Neural crest cell (in vitro differentiated cells): ENCODE measurements around the gene PCNX3. TPM values are rescaled to one million over a fixed set of nuclear protein-coding genes. Genes with fewer than 3 reads are reported as not detected.
A peak's percentile ranks its signal among the peaks of the same experiment; 100 is the strongest.

Source experiments
- DNase-seq: peaks from one replicate; pipeline ENCODE4 v3.0.0; 2021; ENCODE audit warnings: low read depth, mixed read lengths, low spot score
- H3K27ac Mint-ChIP-seq: one replicate; pipeline ENCODE4 v1.8.0; 2021; ENCODE audit warnings: mild to moderate bottlenecking, mixed read lengths; ENCODE audit not compliant: unreplicated experiment
- H3K27me3 Mint-ChIP-seq: 2 replicates; pipeline ENCODE4 v1.8.0; 2021; ENCODE audit warnings: low read depth, mild to moderate bottlenecking, mixed read lengths
- H3K36me3 Mint-ChIP-seq: 2 replicates; pipeline ENCODE4 v1.8.0; 2021; ENCODE audit warnings: low read depth, mild to moderate bottlenecking, mixed read lengths
- H3K4me1 Mint-ChIP-seq: 2 replicates; pipeline ENCODE4 v1.8.0; 2021; ENCODE audit warnings: mixed read lengths
- H3K4me3 Mint-ChIP-seq: one replicate; pipeline ENCODE4 v1.8.0; 2021; ENCODE audit warnings: mild to moderate bottlenecking, mixed read lengths
- H3K9me3 Mint-ChIP-seq: 2 replicates; pipeline ENCODE4 v1.8.0; 2021; ENCODE audit warnings: mixed read lengths
- CTCF ChIP-seq: fragments of 200-600 bp; sonication (generic); conservative IDR thresholded peaks from 2 replicates; pipeline ENCODE4 v1.5.0; 2021; ENCODE audit warnings: antibody characterized with exemption, mild to moderate bottlenecking
- long read RNA-seq: library from polyadenylated mRNA; unstranded; transcript quantifications from one replicate; pipeline ENCODE4 v2.0.0, GENCODE V29; 2020
- total RNA-seq: library from RNA; stranded (reverse); gene quantifications from 2 replicates; pipeline ENCODE4 v1.2.1, GENCODE V29; 2021

The PCNX3 gene
- total RNA-seq: 58.2 and 58.9 TPM in 2 replicates
- long read RNA-seq, partial matches to known transcripts: 2 of 2 reads
- long read RNA-seq, other reads (novel, unspliced or antisense): 0 of 2 reads

GRCh38 chr11:65615229-65615949 lies at the start of gene PCNX3:
PCNX3 (plus strand) TSS chr11:65615776; CDS start chr11:65616312, 536 bp downstream.
- Mint-ChIP-seq H3K9me3 (no peaks in the 10 kb centered on the region), H3K4me1 (peaks cover 38% of the 10 kb centered on the region), H3K36me3 (peaks cover 3% of the 10 kb centered on the region), H3K27ac (peak within 1 kb of the TSS; percentile 95), H3K4me3 (peak within 1 kb of the TSS; percentile 95), H3K27me3 (no peaks in the 10 kb centered on the region)
- DNase-seq: peak; percentile 100
- TF ChIP-seq CTCF: no peak

GRCh38 chr11:65569164-65569972 lies 46.2 kb upstream of the PCNX3 start:
- Mint-ChIP-seq H3K27me3 (peaks cover 6% of the 10 kb centered on the region), H3K4me3 (peak overlapping the region; percentile 100), H3K9me3 (no peaks in the 10 kb centered on the region), H3K27ac (peak overlapping the region; percentile 98), H3K4me1 (peaks cover 53% of the 10 kb centered on the region), H3K36me3 (peaks cover 2% of the 10 kb centered on the region)
- no peak for TF ChIP-seq CTCF
- DNase-seq: no peak

- peak within 1 kb of the TSS; percentile 100 for H3K4me3 Mint-ChIP-seq
- TF ChIP-seq CTCF: peak; percentile 67
- H3K36me3 Mint-ChIP-seq: peaks cover 7% of the 10 kb centered on the region
- peaks cover 60% of the 10 kb centered on the region for H3K4me1 Mint-ChIP-seq
- peaks cover 13% of the 10 kb centered on the region for H3K27me3 Mint-ChIP-seq
- peak; percentile 94 for DNase-seq
- peak within 1 kb of the TSS; percentile 98 for H3K27ac Mint-ChIP-seq
- H3K9me3 Mint-ChIP-seq: no peaks in the 10 kb centered on the region
Observed at GRCh38 chr11:65569973-65570918, 45.3 kb upstream of the PCNX3 start, which contains the start of gene ZNRD2. ZNRD2 (plus strand) TSS chr11:65570477; CDS start chr11:65570492, 15 bp downstream.

GRCh38 chr11:65571420-65571819 lies 44.2 kb upstream of the PCNX3 start:
- Mint-ChIP-seq H3K27me3 (peaks cover 17% of the 10 kb centered on the region), H3K27ac (no peak overlapping the region), H3K9me3 (no peaks in the 10 kb centered on the region), H3K4me1 (peaks cover 66% of the 10 kb centered on the region), H3K4me3 (peak overlapping the region; percentile 93), H3K36me3 (peaks cover 7% of the 10 kb centered on the region)
- no peak for TF ChIP-seq CTCF
- DNase-seq: no peak

- Mint-ChIP-seq H3K9me3 (no peaks in the 10 kb centered on the region), H3K27me3 (peaks cover 21% of the 10 kb centered on the region), H3K4me3 (peak overlapping the region; percentile 93), H3K4me1 (peaks cover 71% of the 10 kb centered on the region), H3K36me3 (peaks cover 7% of the 10 kb centered on the region), H3K27ac (peak overlapping the region; percentile 85)
- TF ChIP-seq CTCF: peak; percentile 49
- DNase-seq: no peak
Observed at GRCh38 chr11:65571940-65572339, 43.6 kb upstream of the PCNX3 start.
